ENCODE measurements around the gene AGBL1. TPM values are rescaled to one million over a fixed set of nuclear protein-coding genes. Genes with fewer than 3 reads are reported as not detected.

Gene AGBL1
- total and polyA plus RNA-seq, 9 donors, result under 0.01 to 0.02 TPM; not detected in 7

DNA sequence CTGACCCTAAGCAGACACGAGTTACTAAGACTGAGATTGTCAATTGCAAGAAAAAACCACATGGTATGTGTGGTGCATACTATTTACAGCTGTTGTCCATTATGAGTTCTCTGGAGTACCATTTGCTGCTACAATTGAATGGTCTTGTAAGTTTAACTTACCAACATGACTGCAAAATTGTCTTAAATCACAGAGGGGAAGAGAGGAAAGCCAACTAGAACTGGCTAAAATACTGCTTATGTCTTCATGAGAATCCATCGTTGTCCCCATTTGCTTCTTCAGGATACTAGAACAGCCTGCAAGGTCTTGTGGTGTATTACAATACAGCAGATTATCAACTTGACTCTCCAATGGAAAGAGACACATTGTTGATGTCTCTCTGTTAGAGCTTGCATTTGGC, 313.2 kb downstream of the AGBL1 start:
- TF ChIP-seq, protein P1, sequence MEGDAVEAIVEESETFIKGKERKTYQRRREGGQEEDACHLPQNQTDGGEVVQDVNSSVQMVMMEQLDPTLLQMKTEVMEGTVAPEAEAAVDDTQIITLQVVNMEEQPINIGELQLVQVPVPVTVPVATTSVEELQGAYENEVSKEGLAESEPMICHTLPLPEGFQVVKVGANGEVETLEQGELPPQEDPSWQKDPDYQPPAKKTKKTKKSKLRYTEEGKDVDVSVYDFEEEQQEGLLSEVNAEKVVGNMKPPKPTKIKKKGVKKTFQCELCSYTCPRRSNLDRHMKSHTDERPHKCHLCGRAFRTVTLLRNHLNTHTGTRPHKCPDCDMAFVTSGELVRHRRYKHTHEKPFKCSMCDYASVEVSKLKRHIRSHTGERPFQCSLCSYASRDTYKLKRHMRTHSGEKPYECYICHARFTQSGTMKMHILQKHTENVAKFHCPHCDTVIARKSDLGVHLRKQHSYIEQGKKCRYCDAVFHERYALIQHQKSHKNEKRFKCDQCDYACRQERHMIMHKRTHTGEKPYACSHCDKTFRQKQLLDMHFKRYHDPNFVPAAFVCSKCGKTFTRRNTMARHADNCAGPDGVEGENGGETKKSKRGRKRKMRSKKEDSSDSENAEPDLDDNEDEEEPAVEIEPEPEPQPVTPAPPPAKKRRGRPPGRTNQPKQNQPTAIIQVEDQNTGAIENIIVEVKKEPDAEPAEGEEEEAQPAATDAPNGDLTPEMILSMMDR (IDR thresholded peaks at IDR 0.05), result no peak
- TF ChIP-seq POLR2A (IDR thresholded peaks at IDR 0.05) (no peak), EP300 (IDR thresholded peaks at IDR 0.05) (no peak)
- Histone ChIP-seq H3K9me3 (no peaks in the 10 kb centered on the region), H3K36me3 (no peaks in the 10 kb centered on the region), H3K4me1 (ENCODE audit: insufficient read depth) (no peaks in the 10 kb centered on the region), H3K27ac (no peak overlapping the region), H3K4me3 (no peak overlapping the region), H3K27me3 (no peaks in the 10 kb centered on the region)
- 59 to 68% (median 66%) methylated on average over 2 of the region's 2 CpGs for WGBS, 3 donors
- DNase-seq, result no peak
- intact Hi-C loops (cut with DNase I), result no loop called here

DNA sequence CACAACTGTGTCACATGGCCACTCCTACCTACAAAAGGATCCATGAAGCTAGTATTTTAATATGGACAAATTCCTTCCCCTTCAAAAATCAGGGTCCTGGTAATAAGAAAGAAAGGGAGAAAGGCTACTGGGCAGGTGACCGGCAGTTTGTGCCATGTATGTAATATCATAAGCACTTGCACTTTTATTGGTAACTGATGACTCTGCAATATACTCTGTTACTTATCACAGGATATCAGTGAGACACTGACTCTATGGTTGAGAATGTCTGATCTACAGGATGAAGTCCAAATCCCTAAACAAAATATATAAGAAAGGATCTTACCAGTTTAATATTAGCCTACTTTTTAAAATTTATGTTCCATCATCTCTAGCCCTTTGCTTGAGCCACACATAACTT, 315.2 kb downstream of the AGBL1 start:
- H3K4me1 ChIP-seq (ENCODE audit: insufficient read depth), result no peaks in the 10 kb centered on the region
- H3K9me3 ChIP-seq, result no peaks in the 10 kb centered on the region
- no peak overlapping the region for H3K27ac ChIP-seq
- H3K4me3 ChIP-seq, result no peak overlapping the region
- H3K27me3 ChIP-seq, result no peaks in the 10 kb centered on the region
- WGBS, 3 donors, result 92 to 97% (median 94%) methylated on average over 1 of the region's 1 CpG
- TF ChIP-seq EP300 (IDR thresholded peaks at IDR 0.05) (no peak), POLR2A (IDR thresholded peaks at IDR 0.05) (no peak)
- TF ChIP-seq, protein P1 (IDR thresholded peaks at IDR 0.05), result no peak
- no peak for DNase-seq
- intact Hi-C loops (cut with DNase I), result no loop called here
- no peaks in the 10 kb centered on the region for H3K36me3 ChIP-seq

DNA sequence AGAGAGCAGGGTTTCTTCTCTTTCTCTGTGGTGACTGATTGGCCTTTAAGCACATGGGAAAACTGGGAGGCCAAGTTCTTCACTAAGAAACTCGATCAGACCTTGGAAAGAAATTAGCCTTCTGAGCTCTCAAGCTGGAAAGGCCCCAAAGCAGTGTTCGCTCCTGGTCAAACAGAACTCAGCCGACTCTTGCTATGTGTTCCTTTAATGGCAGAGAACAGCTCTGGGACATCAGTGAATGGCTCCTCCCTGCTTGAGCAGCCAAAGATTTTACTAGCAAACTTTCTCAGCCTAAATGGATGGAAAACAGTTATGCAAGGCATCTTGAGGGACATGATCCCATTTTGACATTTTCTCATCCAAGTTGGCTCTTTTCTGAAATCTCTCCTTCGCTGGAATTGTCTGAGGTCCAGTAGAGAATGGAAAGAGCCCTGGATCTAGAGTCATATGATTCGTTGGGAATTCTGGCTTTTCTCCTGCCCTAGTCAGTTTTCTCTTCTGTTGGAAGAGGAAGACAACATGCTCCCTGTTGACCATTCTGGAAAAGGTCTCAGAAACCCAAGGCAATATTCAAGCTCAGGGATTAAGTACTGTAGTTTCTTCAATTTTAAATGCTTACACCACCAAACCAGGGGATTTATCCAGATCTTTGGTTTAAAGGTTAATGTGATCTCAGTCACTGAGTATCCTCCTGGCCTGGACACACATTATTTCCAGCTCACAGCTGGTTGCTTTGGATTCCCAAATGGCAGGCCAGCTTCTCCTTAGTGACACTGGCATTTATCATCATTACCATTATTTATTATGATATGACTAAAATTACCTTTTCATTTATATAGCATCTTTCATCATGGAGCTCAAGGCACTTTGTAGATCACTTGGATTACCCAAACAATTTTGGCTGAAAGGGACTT, 319.6 kb downstream of the AGBL1 start:
- no peak for DNase-seq
- Histone ChIP-seq H3K27ac (no peak overlapping the region), H3K4me1 (ENCODE audit: insufficient read depth) (no peaks in the 10 kb centered on the region), H3K27me3 (no peaks in the 10 kb centered on the region), H3K36me3 (no peaks in the 10 kb centered on the region), H3K4me3 (no peak overlapping the region), H3K9me3 (no peaks in the 10 kb centered on the region)
- intact Hi-C loops (cut with DNase I), result no loop called here
- WGBS, 3 donors, result 55 to 68% (median 62%) methylated on average over 5 of the region's 5 CpGs
- TF ChIP-seq, protein P1 (IDR thresholded peaks at IDR 0.05), result no peak
- TF ChIP-seq POLR2A (IDR thresholded peaks at IDR 0.05) (no peak), EP300 (IDR thresholded peaks at IDR 0.05) (no peak)

DNA sequence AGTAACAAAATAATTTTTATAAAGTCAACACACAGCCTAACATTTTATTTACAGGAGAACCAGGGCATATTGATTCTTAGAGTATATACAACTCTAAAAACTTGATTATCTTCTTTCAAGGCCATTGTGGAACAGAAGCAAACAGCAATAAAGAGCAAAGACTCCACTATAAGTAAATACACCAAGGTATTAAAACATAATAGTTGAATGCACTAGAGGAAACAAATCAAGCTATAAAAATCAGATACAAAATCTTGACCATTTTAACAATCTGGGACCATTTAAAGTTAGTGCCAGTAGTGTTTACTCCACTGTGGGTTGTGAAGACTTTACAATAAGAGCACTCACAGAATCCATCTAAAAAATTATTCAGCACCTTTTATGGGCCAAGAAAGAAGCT, 323.6 kb downstream of the AGBL1 start:
- no peaks in the 10 kb centered on the region for H3K36me3 ChIP-seq
- H3K27me3 ChIP-seq, result no peaks in the 10 kb centered on the region
- DNase-seq, result no peak
- TF ChIP-seq, protein P1 (IDR thresholded peaks at IDR 0.05), result no peak
- TF ChIP-seq EP300 (IDR thresholded peaks at IDR 0.05) (no peak), POLR2A (IDR thresholded peaks at IDR 0.05) (no peak)
- no peak overlapping the region for H3K27ac ChIP-seq
- intact Hi-C loops (cut with DNase I), result no loop called here
- H3K9me3 ChIP-seq, result no peaks in the 10 kb centered on the region
- no peaks in the 10 kb centered on the region for H3K4me1 ChIP-seq (ENCODE audit: insufficient read depth)
- H3K4me3 ChIP-seq, result no peak overlapping the region
